IPS-15b (cell line): ENCODE measurements around the gene ZNF32.

Experiments used
- H3K27me3 ChIP-seq: one replicate; pipeline ENCODE4 v1.6.1; 2013; ENCODE audit warnings: low read length; ENCODE audit not compliant: control insufficient read depth, insufficient read depth
- H3K36me3 ChIP-seq: one replicate; pipeline ENCODE4 v1.6.1; 2013; ENCODE audit warnings: low read length; ENCODE audit not compliant: control insufficient read depth, insufficient read depth
- H3K4me1 ChIP-seq: one replicate; pipeline ENCODE4 v1.6.1; 2013; ENCODE audit warnings: mild to moderate bottlenecking, low read length; ENCODE audit not compliant: control insufficient read depth, insufficient read depth
- H3K4me3 ChIP-seq: one replicate; pipeline ENCODE4 v1.5.1; 2013; ENCODE audit warnings: low read depth, low read length
- H3K9ac ChIP-seq: one replicate; pipeline ENCODE4 v1.6.1; 2013; ENCODE audit warnings: low read depth, mild to moderate bottlenecking, low read length
- H3K9me3 ChIP-seq: one replicate; pipeline ENCODE4 v1.6.1; 2013; ENCODE audit warnings: mild to moderate bottlenecking, low read length; ENCODE audit not compliant: control insufficient read depth, insufficient read depth

ZNF32 gene

DNA sequence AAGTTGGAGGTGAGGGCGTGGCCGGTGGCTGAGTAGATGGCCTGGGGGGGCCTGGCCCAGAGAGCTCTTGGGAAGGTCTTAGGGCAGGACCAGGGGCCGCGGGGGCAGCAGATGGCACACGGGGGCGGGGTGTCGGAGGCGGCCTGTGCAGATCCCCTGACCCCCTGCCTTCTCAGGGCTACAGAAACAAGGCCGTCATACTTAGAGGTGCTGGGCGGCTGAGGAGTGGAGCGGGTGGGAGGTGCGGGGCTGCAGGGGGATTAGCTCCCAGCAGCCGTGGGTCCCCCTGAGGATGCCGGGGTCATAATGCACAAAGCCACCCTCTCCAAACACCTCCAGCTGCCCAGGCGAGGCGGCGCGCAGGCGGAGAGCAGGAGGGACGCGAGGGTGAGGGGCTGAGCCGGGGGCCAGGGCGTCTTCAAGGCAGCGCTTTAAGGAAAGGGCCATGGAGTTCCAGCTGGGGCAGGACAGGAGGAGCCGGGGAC lies 40.4 kb upstream of the ZNF32 start:
- peaks cover 53% of the 10 kb centered on the region for H3K27me3 ChIP-seq
- no peaks in the 10 kb centered on the region for H3K9me3 ChIP-seq
- no peaks in the 10 kb centered on the region for H3K4me1 ChIP-seq
- no peak overlapping the region for H3K9ac ChIP-seq
- peak overlapping the region; percentile 75 for H3K4me3 ChIP-seq
- no peaks in the 10 kb centered on the region for H3K36me3 ChIP-seq

DNA sequence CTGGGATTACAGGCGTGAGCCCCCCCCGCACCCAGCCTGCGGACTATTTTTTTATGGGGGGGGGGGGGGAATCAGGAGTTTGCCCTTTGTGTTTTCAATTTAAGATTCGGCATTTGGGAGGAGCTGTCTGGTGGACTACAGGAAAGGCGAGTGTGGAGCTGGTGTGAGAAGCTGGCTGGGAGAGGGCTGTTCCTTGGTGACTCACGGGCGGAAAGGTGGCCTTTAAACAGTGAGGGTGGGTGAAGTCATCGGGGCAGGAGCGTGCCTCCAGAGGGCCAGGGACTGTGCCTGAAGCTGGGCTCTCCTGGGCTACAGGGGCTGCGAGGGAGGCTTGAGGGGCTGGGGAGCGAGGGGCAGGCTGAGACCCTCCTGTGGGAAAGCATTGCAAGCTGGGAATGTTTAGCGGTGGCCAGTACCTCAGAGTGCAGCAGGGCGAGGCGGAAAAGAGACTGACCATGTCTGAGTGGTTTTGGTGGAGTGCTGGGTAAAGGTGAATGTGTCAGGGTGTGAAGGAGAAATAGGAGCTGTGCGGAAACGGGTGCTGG lies 39.7 kb upstream of the ZNF32 start:
- Histone ChIP-seq H3K9ac (no peak overlapping the region), H3K4me3 (no peak overlapping the region), H3K9me3 (no peaks in the 10 kb centered on the region), H3K27me3 (peaks cover 53% of the 10 kb centered on the region), H3K36me3 (no peaks in the 10 kb centered on the region), H3K4me1 (no peaks in the 10 kb centered on the region)

DNA sequence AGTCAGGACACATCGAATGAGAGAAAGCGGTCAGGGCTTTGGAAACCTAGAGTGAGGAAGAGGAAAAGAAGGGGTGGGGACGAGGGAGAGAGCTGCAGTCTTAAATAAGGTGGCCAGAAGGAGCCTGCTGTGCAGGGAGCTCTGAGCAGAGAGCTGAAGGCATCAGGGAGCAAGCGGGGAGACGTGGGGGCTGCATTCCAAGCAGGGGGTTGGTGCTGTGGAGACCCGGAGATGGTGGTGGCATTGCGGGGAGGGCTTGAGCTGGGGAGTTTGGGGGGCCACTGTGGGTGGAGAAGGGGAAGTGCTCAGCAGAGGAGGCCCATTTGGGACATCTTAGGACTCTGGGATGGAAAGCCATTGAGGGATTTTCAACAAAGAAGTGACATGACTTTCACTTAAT lies 38.7 kb upstream of the ZNF32 start:
- Histone ChIP-seq H3K36me3 (no peaks in the 10 kb centered on the region), H3K9ac (no peak overlapping the region), H3K4me1 (no peaks in the 10 kb centered on the region), H3K27me3 (peaks cover 48% of the 10 kb centered on the region), H3K4me3 (no peak overlapping the region), H3K9me3 (no peaks in the 10 kb centered on the region)

DNA sequence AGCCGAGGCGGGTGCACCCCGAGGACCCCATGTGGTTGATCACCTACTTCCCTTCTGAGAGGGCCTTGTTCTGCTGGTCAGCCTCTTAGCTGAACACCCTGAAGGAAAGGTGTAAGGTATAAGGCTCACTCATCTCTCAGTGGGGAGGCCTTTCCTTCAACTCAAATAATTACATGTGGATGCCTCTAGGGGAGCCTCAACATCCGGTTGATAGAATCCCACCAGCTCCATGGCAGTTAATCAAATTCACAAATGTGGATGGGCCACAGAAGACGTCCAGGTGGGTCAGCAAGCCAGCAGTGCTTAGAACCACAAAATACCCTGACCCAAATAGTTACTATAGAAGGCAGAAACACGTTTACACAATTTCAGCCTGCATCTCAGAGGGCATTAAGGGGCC lies 37.7 kb upstream of the ZNF32 start:
- Histone ChIP-seq H3K27me3 (peaks cover 40% of the 10 kb centered on the region), H3K36me3 (no peaks in the 10 kb centered on the region), H3K4me3 (no peak overlapping the region), H3K9ac (no peak overlapping the region), H3K4me1 (no peaks in the 10 kb centered on the region), H3K9me3 (no peaks in the 10 kb centered on the region)

DNA sequence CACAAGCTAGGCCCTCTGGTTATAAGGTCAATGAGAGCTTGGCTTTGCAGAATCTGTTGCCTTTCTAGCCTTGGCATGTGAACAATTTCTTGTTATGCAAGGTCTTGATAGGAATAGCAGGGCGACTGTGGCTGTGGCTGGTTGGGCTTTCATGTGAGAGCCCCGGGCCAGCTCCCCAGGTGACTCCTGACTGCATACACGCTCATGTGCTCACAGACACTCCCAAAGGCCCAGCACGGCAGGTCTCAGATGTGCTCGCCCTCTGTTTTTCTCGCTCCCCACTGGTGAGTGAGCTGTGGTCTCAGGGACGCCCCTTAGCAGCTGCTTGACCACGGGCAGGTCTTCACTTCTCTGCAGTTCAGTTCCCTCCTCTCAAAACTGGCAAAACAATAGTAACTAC lies 37.1 kb upstream of the ZNF32 start:
- H3K4me3 ChIP-seq, result no peak overlapping the region
- no peaks in the 10 kb centered on the region for H3K36me3 ChIP-seq
- H3K9ac ChIP-seq, result no peak overlapping the region
- no peaks in the 10 kb centered on the region for H3K4me1 ChIP-seq
- peaks cover 34% of the 10 kb centered on the region for H3K27me3 ChIP-seq
- no peaks in the 10 kb centered on the region for H3K9me3 ChIP-seq

DNA sequence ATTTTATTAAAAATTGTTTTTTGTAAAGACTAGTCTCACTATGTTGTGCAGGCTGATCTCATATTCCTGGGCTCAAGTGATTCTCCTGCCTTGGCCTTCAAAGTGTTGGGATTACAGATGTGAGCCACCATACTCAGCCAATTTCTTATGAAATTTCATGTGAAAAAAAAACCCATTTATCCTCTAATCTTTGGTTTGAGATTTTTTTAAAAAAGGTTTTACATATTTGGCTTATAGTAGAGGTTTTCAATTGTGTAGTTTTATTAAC lies 35.5 kb upstream of the ZNF32 start:
- Histone ChIP-seq H3K4me1 (no peaks in the 10 kb centered on the region), H3K36me3 (no peaks in the 10 kb centered on the region), H3K9ac (no peak overlapping the region), H3K4me3 (no peak overlapping the region), H3K27me3 (peaks cover 20% of the 10 kb centered on the region), H3K9me3 (no peaks in the 10 kb centered on the region)

DNA sequence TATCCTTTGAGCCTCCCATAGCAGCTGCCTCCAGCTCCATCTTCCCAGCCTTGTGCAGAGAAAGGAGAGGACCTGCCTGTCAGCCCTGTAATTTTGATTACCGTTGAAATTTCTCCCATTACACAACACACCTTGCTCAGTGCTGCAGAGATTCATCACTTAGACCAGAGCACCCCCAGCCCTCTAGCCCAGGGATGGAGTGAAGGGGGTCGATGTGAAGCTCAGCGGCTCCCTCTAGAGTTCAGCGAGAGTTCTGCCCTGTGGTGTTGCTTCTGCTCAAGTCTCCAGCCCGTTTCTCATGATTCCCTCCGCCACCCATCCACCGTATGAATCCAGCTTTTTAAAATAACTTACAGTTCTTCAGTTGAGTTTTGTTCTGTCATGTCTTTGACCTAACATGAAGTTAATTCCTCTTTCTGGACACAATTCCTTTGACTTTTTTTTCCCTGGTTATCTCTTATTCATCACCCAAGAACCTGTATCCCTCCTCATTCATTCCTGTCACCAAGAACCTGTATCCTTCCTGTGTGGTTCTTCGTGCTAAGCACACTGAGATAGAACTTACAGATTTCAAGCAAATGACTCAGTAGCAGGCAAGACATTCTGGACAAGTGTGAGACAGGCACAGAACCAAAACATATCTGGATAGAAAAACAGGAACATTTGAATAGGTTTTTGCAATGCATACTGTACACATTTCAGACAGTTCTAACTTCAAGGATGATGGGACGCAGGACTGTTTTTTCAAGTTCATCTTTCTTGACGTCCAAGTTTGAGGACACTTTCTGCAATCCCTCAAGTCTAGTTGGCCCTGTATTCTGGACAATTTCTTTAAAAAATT lies 35.0 kb upstream of the ZNF32 start:
- Histone ChIP-seq H3K4me1 (no peaks in the 10 kb centered on the region), H3K9me3 (no peaks in the 10 kb centered on the region)

DNA sequence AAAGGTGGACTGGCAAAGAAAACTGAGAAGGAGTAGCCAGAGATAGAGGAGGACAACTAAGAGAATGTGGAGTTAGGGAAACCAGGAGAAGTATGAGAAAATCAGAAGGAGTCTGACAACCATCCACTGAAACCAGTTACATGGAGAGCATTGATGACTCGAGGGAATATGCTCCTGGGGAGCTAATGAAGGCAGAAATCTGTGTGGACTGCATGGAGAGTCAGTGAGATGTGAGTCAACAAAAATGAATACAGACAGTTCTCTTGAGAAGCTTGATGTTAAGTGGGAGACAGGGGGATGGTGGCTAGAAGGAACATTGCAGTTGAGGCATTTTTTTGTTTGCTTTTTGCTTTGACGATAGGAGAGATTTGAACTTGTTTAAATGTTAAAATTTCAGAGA lies 34.3 kb upstream of the ZNF32 start:
- no peaks in the 10 kb centered on the region for H3K9me3 ChIP-seq
- H3K27me3 ChIP-seq, result peaks cover 12% of the 10 kb centered on the region
- no peaks in the 10 kb centered on the region for H3K36me3 ChIP-seq
- H3K9ac ChIP-seq, result no peak overlapping the region
- H3K4me3 ChIP-seq, result no peak overlapping the region
- no peaks in the 10 kb centered on the region for H3K4me1 ChIP-seq

More for the DNA sequence above, 35.0 kb upstream of the ZNF32 start:
- no peak overlapping the region for H3K9ac ChIP-seq
- no peak overlapping the region for H3K4me3 ChIP-seq
- no peaks in the 10 kb centered on the region for H3K36me3 ChIP-seq
- peaks cover 17% of the 10 kb centered on the region for H3K27me3 ChIP-seq

DNA sequence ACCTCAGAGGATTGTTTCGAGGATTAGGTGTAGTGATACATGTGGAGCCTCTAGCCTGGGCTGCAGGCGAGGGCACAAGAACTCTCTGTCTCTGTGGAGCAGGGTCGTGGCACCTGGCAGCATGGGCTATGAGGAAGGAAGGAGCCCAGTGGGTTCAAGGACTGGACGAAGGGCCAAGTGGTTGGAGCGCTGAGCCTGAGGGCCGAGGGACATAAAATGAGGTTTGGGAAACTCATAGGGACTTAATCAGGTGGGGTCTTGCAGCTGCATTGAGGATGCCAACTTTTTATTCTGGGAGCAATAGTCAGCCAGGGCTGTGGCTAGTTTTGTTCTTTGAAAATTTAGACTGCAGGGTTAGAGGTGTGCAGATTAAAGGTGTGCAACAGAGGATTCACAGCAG lies 33.0 kb upstream of the ZNF32 start:
- Histone ChIP-seq H3K4me3 (no peak overlapping the region), H3K4me1 (no peaks in the 10 kb centered on the region), H3K36me3 (no peaks in the 10 kb centered on the region), H3K27me3 (peaks cover 4% of the 10 kb centered on the region), H3K9me3 (no peaks in the 10 kb centered on the region), H3K9ac (no peak overlapping the region)

DNA sequence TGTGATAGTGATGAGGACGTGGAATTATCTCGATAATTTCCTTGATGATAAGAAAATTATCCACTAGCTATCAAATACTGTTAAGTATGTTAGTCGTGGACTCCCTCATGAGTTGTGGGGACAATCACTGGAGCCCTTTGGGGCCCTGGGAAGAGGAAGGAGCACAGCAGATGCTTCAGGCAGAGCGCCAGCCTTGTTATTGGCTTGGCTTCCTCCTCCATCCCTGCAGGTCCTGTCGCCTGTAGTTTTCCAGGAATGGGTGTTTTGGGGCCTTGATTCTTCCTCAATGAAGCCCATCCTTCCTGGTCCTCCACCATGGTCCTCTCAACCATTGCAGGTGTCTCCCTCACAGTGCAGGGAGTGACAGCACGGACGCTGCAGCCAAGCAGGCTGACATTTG lies 32.5 kb upstream of the ZNF32 start:
- H3K9ac ChIP-seq, result no peak overlapping the region
- H3K4me3 ChIP-seq, result no peak overlapping the region
- H3K4me1 ChIP-seq, result no peaks in the 10 kb centered on the region
- H3K36me3 ChIP-seq, result no peaks in the 10 kb centered on the region
- no peaks in the 10 kb centered on the region for H3K27me3 ChIP-seq
- H3K9me3 ChIP-seq, result no peaks in the 10 kb centered on the region

DNA sequence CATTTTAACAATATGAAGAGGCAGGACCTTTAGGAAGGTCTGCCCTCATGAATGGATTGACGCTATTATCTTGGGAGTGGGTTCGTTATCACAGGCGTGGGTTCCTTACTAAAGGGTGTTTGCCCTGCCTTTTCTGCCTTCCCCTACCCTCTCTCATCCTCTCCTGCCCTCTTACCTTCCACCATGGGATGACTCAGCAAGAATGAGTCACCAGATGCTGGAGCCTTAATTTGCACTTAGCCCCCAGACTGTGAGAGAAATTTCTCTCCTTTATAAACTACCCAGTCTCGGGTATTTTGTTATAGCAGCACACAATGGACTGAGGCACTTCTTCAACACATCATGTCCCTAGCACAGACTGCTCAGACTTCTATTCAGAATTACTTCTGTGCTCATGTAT lies 31.4 kb upstream of the ZNF32 start:
- Histone ChIP-seq H3K9me3 (no peaks in the 10 kb centered on the region), H3K27me3 (no peaks in the 10 kb centered on the region), H3K4me1 (no peaks in the 10 kb centered on the region), H3K9ac (no peak overlapping the region), H3K4me3 (no peak overlapping the region), H3K36me3 (no peaks in the 10 kb centered on the region)

DNA sequence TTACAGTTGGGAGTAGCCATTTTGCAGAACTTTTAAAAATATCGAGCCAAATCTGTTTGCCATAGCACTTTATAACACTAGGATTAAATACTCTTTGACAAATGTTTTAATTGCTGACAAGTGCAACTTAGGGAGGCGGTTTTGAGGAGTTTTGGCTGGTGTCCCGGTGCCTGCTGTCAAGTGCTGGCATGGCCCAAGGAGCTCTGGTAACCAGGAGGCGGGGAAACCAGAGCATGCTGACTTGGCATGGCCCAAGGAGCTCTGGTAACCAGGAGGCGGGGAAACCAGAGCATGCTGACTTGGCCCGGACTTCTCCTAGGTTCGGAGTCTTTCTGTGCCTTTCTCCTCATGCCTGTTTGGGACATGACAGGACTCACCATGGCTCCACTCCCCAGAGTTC lies 30.8 kb upstream of the ZNF32 start:
- Histone ChIP-seq H3K27me3 (no peaks in the 10 kb centered on the region), H3K9ac (no peak overlapping the region), H3K36me3 (no peaks in the 10 kb centered on the region), H3K9me3 (no peaks in the 10 kb centered on the region), H3K4me1 (no peaks in the 10 kb centered on the region), H3K4me3 (no peak overlapping the region)
